EH (cell line): ENCODE results near the gene MKI67.

Source experiments
- DNase-seq: peaks from one replicate; pipeline ENCODE4 v3.0.0-alpha.2; 2015; ENCODE audit warnings: low read depth

MKI67 gene

GRCh38 chr10:128049226-128050120, 76.8 kb downstream of the MKI67 start:
- no peak for DNase-seq

- DNase-seq: no peak
Observed at GRCh38 chr10:128048819-128049210, 77.4 kb downstream of the MKI67 start.

- DNase-seq: no peak
Observed at GRCh38 chr10:128047991-128048818, 78.0 kb downstream of the MKI67 start.

- no peak for DNase-seq
Observed at GRCh38 chr10:128047351-128047750, 78.9 kb downstream of the MKI67 start.

- DNase-seq: no peak
Observed at GRCh38 chr10:128046953-128047290, 79.3 kb downstream of the MKI67 start.
